ENCODE measurements around the gene KANSL1L. TPM values are rescaled to one million over a fixed set of nuclear protein-coding genes. Genes with fewer than 3 reads are reported as not detected.

Gene KANSL1L
- total RNA-seq, 2 experiments from 2014 or later: 4.8 to 5.4 TPM

DNA sequence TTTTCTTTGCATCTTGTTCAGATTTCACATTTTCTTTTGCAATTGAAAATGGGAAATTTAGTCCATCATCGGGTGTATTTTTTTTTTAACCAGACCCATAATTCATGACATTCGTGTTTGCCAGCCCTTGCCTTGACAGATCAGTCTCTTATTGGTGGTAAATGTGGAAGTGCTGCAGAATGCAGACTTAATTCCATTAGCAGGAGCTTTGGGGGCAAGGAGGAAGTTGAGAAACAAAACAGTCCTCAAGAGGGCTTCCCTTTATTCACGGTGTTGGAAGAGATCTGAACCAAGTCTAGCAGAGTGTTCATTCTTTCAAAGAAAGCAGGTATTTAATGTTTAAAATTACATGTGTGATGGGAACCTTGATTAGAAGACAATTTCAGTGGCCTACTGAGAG is 185.3 kb downstream of the KANSL1L start:
- peaks cover 10% of the 10 kb centered on the region for H3K27me3 Mint-ChIP-seq
- no peak overlapping the region for H3K27ac Mint-ChIP-seq
- no peaks in the 10 kb centered on the region for H3K9me3 Mint-ChIP-seq
- H3K36me3 Mint-ChIP-seq (ENCODE audit: low read depth): no peaks in the 10 kb centered on the region
- intact Hi-C loops (cut with micrococcal nuclease): no loop called here
- DNase-seq (no peak), ATAC-seq (no peak)
- H3K4me1 Mint-ChIP-seq (ENCODE audit: low read depth): peaks cover 2% of the 10 kb centered on the region
- H3K4me3 Mint-ChIP-seq: no peak overlapping the region
- ChIA-PET POLR2A (no interaction called here), CTCF (interaction anchor here (0.8 to 1.9 kb wide), 4 partner anchors 8 to 210 kb away, joined by 3 to 5 read pairs (median 4); no protein-coding TSS in a partner anchor)
- TF ChIP-seq, protein P1, sequence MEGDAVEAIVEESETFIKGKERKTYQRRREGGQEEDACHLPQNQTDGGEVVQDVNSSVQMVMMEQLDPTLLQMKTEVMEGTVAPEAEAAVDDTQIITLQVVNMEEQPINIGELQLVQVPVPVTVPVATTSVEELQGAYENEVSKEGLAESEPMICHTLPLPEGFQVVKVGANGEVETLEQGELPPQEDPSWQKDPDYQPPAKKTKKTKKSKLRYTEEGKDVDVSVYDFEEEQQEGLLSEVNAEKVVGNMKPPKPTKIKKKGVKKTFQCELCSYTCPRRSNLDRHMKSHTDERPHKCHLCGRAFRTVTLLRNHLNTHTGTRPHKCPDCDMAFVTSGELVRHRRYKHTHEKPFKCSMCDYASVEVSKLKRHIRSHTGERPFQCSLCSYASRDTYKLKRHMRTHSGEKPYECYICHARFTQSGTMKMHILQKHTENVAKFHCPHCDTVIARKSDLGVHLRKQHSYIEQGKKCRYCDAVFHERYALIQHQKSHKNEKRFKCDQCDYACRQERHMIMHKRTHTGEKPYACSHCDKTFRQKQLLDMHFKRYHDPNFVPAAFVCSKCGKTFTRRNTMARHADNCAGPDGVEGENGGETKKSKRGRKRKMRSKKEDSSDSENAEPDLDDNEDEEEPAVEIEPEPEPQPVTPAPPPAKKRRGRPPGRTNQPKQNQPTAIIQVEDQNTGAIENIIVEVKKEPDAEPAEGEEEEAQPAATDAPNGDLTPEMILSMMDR (IDR thresholded peaks at IDR 0.05): no peak

DNA sequence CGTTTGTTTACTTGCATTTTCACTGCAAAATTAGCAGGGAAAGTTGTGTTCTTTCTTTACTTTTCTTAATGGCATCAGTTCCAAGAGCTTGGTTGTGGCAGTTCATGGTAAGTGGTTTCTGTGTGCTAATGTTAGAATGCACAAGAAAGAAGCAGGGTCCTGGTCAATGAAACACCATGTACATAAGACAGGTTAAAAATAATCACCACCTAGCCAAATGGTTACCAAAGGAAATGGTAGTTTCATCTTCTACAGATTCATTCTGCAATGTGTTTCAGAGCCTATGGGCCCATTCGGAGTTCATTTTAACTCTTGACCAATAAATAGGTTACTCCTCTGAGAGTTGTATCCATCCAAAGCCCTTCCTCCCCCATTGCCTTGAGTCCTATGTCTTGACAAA is 186.9 kb downstream of the KANSL1L start:
- Mint-ChIP-seq H3K27ac (no peak overlapping the region), H3K27me3 (peaks cover 5% of the 10 kb centered on the region), H3K4me1 (ENCODE audit: low read depth) (peaks cover 2% of the 10 kb centered on the region), H3K9me3 (no peaks in the 10 kb centered on the region), H3K36me3 (ENCODE audit: low read depth) (no peaks in the 10 kb centered on the region), H3K4me3 (no peak overlapping the region)
- DNase-seq (no peak), ATAC-seq (no peak)
- intact Hi-C loops (cut with micrococcal nuclease): no loop called here
- ChIA-PET CTCF (interaction anchor here (0.9 to 1.9 kb wide), 2 partner anchors 211 to 215 kb away, joined by 3 to 5 read pairs; no protein-coding TSS in a partner anchor), POLR2A (no interaction called here)
- TF ChIP-seq, protein P1 (IDR thresholded peaks at IDR 0.05): no peak

DNA sequence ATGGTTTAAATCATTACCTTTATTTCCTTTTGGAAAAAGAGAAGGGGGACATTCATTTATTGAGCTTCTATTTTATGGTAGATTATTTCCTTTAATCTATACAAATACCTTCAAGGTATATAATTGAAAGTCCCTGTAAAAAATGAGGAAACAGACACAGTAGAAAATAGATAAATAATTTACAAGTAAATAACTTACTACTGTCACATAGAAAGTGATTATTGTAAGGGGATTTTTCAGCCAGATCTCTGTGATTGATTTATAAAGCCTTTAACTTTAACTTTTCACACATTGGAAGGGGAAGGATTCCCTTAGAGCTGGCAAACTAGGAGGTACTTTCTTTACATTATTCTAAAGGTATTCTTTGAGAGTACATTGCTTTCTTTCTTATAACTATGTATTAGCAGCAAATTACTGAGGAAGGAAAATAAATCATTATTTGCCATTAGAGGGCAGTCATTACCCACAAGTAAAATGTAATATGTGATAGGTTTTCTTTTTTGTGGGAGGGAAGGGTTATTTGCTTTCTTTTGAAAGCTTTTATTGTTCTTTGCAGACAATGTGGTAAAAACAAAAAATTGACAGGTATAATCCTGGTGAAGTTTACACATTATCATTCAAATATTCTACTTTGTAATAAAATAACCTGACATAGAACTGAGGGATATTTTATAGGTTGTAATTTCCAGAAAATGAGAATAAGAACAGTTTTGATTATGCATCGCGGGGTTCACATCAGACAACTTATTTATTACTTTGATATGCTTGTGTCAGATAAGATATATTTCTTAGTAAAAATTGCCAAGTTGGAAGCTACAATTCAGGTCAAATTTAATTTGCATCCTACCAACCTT is 193.6 kb downstream of the KANSL1L start:
- intact Hi-C loops (cut with micrococcal nuclease): loop anchor here (1.0 kb wide), 1 partner anchor 219 kb away; no protein-coding TSS in a partner anchor
- Mint-ChIP-seq H3K4me1 (ENCODE audit: low read depth) (no peaks in the 10 kb centered on the region), H3K9me3 (no peaks in the 10 kb centered on the region), H3K36me3 (ENCODE audit: low read depth) (no peaks in the 10 kb centered on the region), H3K27ac (no peak overlapping the region), H3K4me3 (no peak overlapping the region), H3K27me3 (peaks cover 4% of the 10 kb centered on the region)
- TF ChIP-seq, protein P1 (IDR thresholded peaks at IDR 0.05): peak; percentile 65
- DNase-seq (no peak), ATAC-seq (no peak)
- ChIA-PET POLR2A (no interaction called here), CTCF (interaction anchor here (0.6 to 5.0 kb wide), 14 partner anchors 9 to 405 kb away, joined by 3 to 47 read pairs (median 4); no protein-coding TSS in a partner anchor)

DNA sequence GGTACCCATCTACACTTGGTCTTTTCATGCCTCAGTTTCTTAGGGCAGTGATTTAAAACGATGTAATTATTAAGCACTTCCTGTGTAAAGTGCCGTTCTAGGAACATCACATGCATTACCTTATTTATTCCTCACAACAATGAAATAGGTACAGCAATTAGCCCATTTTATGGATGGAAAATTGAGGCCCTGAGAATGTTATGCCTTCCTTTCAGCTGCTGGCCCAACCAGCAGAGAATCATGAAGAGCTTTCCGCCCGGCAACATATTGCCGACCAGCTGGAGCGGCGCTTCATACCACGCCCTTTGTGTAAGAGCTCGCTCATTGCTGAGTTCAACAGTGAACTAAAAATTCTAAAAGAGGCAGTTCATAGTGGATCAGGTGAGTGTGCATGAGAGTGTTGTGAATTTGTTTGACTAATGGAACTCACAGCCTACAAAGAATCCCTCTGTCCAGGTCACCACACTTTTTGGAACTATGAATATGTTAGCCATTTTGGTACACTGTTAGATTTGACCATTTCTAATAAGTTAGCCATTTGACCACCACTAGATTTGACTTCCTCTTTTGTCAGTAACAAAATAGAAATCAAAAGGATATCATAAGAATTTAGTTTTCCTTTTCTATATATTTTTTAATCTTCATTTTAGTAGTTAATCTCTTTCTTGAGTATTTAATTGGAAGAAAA is 194.4 kb downstream of the KANSL1L start:
- Mint-ChIP-seq H3K9me3 (no peaks in the 10 kb centered on the region), H3K36me3 (ENCODE audit: low read depth) (no peaks in the 10 kb centered on the region), H3K27me3 (peaks cover 5% of the 10 kb centered on the region), H3K4me1 (ENCODE audit: low read depth) (no peaks in the 10 kb centered on the region), H3K4me3 (no peak overlapping the region), H3K27ac (no peak overlapping the region)
- CTCF ChIA-PET: interaction anchor here (0.6 to 5.0 kb wide), 13 partner anchors 10 to 406 kb away, joined by 3 to 47 read pairs (median 4); no protein-coding TSS in a partner anchor
- POLR2A ChIA-PET: no interaction called here
- DNase-seq (no peak), ATAC-seq (no peak)
- TF ChIP-seq, protein P1 (IDR thresholded peaks at IDR 0.05): no peak
- intact Hi-C loops (cut with micrococcal nuclease): loop anchor here (1.0 kb wide), 1 partner anchor 219 kb away; no protein-coding TSS in a partner anchor
